Mammary epithelial cell (primary cell): Measurements from ENCODE around the gene BIN1.

ENCODE experiments used
- CTCF ChIP-seq, 2 donors: IDR thresholded peaks in 1 of 2; conservative IDR thresholded peaks in 1 of 2; 2 replicates each; pipeline ENCODE4 v1.5.1; 2011 to 2012; ENCODE audit warnings: inconsistent platforms in 2 of 2, low read length in 2 of 2, mild to moderate bottlenecking in 2 of 2, control low read depth in 1 of 2, low read depth in 1 of 2; ENCODE audit not compliant: insufficient read depth in 1 of 2; ENCODE audit errors: extremely low read depth in 1 of 2
- EZH2 ChIP-seq: IDR thresholded peaks from 2 replicates; pipeline ENCODE4 v1.6.1; 2012; ENCODE audit warnings: low read length, inconsistent platforms, borderline replicate concordance

GRCh38 chr2:127092306-127092705 is 14.6 kb downstream of the BIN1 start:
- TF ChIP-seq CTCF (conservative IDR thresholded peaks at IDR 0.05 in 1 of 2, IDR thresholded peaks at IDR 0.05 in 1 of 2; ENCODE audit: extremely low read depth in 1 of 2, insufficient read depth in 1 of 2, low read depth in 1 of 2, low read length in 2 of 2) (no peak), EZH2 (no peak)
